UCSD-AML1 (cell line): Measurements from ENCODE around the gene TMA7B.
A peak's percentile ranks its signal among the peaks of the same experiment; 100 is the strongest.
"Not testable (repeated sequence)": the region's sequence is repeated elsewhere in the genome, so short reads cannot be mapped to it uniquely, and the experiment has no call there.

Experiments used
- DNase-seq: peaks from one replicate; lab custom pipeline; 2025; ENCODE audit not compliant: unreplicated experiment; lab: John Stamatoyannopoulos, UW

Gene TMA7B

DNA sequence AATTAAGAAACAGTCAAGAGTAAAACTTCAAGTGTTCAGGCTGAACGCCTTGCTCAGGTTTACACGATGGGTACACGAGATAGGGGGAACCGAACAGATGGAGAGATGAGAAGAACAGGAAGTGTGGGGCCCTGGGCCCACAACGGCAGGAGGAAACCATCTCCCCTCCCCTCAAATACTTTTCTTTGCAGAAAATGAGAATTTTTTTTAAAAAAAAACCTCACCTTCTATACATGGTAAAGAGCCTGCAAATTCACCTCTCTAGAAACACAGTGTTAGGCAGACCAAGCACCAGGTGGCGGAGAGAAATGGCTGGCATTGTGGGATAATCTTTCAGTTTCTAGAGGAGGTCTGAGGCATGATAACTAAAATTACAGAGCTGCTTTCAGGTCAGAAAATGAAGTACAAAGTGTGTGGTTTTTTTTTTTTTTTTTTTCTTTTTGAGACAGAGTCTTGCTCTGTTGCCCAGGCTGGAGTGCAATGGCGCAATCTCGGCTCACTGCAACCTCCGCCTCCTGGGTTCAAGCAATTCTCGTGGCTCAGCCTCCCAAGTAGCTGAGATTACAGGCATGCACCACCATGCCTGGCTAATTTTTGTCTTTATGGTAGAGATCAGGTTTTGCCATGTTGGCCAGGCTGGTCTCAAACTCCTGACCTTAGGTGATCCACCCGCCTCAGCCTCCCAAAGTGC lies 8.4 kb upstream of the TMA7B start:
- DNase-seq, result not testable (repeated sequence)

DNA sequence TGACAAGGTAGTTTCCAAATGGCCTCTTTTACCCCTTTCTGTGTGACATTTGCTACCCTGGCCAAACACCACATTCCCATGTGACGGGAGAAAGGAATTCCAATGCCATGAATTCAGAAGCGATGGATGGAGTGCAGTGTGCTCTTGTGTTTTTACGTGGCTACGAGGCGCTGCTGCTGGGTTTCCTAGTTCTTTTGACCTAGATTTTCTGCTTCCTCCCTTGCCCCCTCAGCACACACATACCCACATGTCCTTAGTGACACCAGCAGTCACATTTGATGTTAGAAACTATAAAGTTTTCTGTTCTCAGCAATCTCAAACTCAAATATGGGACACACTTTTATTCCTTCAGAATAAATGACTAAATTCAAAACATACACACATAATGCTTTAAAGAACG lies 7.8 kb upstream of the TMA7B start:
- no peak for DNase-seq

DNA sequence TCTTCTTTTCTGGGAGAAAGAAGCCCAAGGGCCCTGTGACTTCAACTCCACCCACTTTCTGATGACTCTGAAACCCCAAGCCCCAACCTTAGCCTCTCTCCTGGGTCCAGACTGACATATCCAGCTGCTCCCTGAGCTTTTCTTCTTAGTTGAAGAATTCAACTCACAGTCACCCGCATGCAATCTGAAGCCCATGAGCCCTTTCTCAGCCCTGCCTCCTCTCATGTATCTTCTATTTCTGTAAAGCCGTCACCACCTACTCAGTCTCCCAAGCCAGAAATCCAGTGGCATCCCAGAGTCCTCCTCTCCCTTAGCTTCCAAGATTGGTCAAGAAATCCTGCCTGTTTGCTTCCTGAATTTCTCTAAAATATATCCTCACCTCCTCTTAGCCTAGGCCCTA lies 7.1 kb upstream of the TMA7B start:
- DNase-seq, result no peak

DNA sequence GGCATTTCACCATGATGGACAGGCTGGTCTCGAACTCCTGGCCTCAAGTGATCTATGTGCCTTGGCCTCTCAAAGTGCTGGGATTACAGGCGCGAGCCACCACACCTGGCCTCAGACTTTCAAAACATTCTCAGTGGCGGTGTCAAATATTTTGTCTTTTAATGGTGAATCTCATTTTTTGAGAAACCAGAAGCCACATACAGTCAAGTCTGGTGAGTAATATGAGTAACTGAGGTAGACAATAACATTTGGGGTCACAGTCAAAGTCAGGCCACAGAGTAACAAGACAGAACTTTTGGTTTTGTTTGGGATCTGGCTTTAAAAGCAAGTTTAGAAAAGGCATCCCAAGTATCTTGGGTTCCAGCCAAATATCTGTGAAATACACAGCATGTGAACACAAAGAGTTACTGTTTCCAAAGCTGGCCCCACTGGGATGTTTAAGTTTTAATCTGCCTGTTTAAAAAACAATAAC lies 5.6 kb upstream of the TMA7B start:
- DNase-seq, result no peak

DNA sequence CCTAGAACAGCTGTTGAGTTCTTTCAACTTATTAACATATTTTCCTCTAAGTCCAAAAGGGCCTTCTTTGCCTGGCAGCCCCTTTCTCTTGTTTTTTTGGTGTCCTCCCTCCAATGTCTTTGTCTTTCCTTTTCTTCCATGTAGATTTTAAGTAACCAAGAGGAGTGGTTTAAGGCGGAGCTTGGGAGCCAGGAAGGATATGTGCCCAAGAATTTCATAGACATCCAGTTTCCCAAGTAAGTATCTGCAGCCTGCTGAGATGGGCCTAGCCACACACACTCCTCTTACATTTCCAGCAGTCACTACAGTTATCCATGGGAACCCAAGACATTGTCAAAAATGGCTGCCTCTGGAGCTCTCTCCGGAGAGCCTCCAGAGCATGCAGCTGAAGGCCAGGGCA lies 4.5 kb upstream of the TMA7B start:
- no peak for DNase-seq

DNA sequence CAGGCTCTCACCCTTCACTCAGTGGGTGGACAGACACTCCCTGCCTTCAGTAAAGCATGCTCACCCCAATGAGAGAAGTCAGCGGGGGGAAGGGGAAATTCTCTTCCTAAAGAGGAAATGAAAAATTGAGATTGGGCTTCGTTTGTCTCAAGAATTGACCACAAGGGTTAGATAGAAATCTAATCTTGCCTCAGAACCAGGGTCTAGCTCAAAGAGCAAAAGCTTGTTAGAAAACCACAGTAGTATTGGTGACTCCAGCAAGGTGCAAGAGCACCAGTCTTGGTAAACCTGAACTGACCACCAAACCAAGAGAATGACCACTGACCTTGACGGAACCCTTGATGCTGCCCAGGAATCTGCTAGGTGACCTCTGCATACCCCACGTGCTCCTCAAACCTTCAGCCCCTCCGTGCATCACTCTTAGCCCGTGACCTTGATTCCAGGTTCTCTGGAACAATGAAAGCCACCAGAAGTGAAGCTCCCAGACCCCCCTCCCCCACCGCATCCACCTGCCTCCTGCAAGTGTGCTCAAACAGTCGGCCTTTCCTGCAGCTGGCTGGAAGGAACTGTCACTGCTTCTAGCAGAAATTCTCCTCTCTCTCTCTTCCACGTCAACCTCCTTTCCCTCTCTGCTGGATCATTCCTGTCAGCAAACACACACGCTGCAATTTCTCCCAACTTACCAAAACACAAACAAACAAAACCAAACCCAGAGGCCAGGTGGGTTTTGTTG lies 3.1 kb upstream of the TMA7B start:
- no peak for DNase-seq

DNA sequence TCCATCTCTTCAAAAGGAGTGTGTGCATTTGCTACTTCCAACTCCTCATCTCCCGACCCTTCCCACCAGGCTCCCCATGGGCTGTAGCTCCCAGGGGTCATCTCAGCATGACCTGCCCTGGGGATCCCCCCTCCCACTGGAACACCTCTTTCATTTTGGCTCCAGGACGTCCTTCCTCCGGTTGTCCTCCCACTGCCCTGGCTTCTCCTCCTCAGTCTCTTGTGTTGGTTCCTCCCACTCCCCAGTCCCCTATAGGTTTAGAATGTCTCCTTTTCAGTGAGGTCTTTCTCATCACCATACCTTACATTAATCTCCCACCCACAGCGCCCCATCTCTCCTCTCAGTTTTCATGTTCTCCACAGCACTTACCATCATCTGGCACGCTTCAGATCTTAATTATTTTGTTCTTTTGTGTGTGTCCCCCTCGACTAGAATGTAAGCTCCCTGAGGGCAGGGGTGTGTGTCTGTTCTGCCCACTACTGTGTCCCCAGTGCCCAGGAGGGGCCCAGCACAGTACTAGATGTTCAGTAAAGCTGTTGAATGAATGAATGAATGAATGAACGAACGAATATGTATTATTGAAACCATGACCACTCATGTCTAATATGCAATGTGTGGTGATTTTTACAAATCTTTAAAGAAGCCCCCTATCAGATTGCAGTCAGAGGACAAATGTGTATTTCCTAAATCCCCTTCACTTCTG lies 2.0 kb upstream of the TMA7B start:
- no peak for DNase-seq

DNA sequence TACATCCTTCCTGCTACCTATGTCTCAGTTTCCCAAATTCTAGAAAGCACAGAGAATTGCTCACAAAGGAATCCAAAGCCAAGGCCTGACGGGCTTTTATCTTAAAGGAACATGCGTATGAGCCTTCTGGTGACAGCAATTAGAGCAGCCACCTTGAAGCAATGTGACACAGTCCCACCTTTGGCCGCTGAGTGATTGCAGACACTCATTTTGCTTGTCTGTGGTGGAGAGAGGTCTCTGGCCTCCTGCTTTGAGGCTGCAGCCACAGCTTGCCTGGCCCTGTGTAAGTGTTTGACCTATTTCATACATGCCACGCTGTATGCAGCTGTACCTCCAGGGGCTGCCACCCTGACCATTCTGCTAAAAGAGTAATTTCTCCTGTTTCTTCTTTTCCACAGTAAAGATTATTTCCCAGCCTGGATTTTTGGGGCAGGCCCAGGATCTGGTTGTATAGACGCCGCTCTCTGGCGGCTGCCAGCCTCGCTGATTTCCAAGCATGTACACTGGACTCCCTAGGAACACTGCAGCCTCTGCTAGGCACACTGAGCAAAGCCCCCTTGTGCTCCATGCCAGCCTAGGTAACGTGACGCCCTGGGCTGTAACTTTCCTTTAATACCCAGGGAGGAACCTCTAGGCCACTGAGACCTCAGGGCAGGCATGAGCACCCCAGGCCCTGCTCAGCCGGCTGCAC lies 1.1 kb upstream of the TMA7B start:
- no peak for DNase-seq

DNA sequence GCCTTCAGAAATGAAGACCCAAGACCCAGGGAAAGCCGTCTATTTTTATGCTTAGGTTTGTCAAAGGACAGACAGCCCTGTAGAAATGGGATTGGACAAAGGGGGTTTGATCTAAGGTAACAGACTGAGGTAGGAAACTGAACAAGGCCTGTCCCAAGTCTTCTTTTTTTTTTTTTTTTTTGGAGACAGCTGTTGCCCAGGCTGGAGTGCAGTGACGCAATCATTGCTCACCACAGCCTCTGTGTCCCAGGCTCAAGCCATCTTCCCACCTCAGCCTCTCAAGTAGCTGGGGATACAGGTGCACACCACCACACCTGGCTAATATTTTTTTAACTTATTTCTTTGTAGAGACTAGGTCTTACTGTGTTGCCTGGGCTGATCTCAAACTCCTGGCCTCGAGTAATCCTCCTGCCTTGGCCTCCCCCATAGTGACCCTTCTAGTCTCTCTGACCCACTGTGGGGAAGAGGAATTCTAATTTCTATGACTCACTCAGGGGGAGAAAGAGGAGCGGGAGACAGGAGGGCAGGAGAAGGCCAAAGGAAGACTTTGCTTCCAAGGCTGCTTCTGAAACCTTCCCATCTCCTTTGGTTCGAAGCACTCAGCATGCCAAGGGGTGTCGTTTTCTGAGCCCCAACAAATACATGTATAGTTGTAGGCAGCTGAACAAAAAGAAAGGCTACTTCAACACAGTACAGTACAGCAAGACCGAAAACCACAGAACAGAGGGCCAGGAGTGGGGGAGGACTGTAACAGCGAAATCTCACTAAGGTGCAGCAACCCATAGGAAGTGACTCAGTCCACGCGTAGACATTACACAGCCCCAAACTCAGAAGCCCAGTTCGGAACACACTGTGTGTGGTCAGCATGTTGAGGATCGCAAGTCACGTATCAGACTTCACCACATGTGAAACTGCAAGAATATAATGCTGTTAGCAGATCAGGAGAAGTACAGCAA lies 872 bp downstream of the TMA7B start:
- DNase-seq, result peak; percentile 70

DNA sequence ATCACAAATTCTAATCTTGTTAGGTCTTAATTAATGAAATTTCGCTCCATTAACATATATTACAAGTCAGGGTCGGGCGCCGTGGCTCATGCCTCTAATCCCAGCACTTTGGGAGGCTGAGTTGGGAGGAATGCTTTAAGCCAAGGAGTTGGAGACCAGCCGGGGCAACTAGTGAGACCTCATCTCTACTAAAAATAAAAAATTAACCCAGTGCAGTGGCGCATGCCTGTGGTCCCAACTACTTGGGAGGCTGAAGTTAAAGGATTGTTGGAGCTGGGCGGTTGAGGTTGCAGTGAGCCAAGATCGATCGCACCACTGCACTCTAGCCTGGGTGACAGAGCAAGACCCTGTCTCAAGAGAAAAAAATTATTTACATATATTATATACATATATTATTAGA lies 1.9 kb downstream of the TMA7B start:
- no peak for DNase-seq

DNA sequence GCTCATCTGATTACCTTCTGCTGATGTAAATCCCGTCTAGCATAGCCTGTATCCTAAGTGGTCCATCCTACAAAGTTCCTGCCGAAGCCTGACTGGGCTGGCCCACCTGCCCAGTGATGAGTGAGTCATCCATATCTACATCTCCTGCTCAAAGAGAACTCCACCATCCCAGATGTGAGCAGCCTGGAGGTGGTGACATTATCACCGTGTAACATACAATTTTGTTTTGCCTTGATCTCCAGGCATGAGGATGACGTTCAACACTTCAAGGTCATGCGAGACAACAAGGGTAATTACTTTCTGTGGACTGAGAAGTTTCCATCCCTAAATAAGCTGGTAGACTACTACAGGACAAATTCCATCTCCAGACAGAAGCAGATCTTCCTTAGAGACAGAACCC lies 5.6 kb downstream of the TMA7B start:
- no peak for DNase-seq

DNA sequence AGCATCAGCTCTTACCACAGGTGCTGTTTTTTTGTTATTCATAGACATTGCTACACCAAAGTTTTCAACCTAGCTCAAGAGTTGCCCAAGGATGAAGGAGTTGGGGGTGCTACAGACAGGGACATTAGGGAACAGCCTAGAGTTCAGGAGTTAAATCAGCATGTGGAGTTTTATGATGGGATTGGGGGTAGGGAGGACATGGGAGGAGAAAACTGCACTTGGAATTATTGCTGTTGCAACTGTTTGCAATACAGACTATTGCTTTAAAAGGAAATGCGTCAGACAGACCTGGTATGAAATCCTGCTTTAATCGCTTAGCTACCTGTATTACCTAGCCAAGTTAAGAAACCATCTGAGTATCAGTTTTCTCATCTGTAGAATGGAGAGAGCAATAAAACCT lies 6.3 kb downstream of the TMA7B start:
- DNase-seq, result no peak

DNA sequence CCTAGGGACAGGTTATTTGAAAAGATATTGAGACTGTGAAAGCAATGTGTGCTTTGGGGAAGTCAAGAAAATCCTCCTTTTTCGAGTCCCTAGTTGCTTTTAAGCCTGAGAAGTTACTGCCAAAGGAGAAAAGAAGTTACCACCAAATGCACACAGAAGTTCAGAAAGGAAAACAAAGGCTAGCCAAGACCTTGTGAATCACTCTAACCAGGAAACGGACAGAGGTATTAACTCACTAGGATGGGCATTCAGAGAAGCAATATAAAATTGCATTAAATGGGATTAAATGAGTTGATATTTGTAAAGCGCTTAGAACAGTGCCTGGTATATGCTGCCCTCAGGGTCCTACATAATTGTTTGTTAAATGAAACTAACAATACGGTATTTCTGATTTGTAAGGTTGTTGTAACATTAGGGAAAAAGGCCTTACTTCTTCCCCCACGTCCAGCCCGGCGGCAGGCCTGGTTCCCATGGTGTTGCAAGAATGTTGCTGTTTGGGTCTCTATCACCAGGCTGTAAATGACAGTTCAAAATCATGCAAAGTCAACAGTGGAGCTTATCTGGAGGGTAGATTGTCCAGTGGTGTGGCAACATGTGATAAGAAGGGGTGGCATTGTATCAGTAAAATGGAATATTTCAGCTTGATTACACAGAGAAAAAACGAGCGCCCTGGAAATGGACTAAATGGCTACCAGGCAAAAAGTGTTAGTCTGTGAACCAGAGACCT lies 7.1 kb downstream of the TMA7B start:
- DNase-seq, result no peak

DNA sequence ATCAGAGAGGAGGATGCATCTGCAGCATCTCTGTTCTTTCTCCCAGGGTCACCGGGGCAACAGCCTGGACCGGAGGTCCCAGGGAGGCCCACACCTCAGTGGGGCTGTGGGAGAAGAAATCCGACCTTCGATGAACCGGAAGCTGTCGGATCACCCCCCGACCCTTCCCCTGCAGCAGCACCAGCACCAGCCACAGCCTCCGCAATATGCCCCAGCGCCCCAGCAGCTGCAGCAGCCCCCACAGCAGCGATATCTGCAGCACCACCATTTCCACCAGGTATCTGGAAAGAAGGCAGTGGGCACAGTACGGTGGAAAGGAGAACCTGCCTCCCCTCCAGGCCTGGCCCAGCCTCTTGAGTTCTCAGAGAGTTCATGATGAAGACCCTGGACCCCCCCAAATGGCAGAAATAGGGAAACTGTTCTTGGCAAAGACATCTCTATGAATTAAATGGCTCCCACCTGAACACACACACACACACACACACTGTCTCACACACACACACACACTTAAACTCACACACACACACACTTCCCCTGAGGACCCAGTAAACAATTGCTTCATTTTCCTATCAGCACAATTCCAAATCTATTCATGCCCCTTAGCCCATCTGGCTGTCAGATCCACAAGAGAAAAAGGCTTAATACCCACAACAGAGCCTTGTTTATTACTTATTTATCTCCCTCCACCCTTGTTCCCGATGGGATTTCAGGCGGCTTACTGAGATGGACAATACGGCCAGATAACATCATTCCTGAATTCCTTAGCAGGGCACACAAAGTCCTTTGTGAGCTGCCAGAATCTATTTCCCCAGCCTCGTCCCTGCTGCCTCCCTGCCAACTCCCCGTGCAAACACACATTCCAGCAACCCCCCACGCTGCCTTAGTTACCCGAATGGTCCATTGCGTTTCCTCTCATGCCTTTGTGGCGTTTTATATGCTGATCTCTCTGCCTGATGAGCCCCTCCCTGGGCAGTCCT lies 8.1 kb downstream of the TMA7B start:
- no peak for DNase-seq

DNA sequence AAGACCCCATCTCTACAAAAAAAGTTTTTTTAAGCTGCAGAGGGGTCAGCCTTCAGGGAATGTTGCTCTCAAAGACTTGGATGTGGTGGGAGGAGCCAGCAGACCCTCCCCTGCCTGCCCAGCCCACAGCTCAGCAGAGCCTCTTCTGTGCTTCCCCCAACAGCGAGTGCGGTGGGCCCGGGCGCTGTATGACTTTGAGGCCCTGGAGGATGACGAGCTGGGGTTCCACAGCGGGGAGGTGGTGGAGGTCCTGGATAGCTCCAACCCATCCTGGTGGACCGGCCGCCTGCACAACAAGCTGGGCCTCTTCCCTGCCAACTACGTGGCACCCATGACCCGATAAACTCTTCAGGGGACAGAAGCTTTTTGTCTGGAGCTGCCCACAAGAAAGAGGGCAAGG lies 10.5 kb downstream of the TMA7B start:
- no peak for DNase-seq

DNA sequence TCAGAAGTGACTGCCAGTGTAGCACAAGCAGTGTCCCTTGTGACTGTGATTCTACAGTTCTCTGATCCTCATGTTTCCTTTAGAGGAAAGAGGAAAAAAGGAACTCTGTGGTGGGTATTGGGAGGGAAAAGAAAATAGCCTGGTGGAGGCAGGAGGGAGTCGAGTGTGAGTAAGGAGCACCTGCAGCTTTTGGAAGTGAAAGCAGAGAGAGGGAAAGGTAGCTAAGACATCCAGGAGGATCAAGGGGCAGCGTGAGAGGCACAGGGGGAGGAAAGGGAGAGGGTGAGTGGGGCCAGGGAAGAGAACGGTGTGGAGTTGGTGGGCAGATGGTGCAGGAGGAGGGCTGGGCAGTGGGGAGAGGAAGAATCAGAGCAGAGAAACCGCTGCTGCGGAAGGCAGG lies 12.4 kb downstream of the TMA7B start:
- no peak for DNase-seq

DNA sequence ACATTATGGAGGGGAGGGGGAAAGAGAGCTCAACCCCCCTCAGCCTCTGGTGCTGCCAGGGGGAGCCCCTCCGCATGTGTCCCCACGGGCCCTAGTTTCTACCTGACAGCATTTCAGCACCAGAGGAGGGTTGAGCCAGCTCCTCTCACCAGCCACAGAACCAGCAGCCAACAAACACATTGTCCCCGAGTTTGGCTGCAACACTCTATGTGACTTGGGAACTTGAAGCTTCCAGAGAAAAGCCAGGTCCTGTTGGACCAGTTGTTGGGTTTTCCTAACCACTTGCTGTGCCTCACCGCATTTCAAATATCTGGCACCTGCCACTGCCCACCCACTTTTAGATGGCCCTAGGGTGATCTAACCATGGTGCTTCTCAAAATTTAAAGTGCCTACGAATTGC lies 13.5 kb downstream of the TMA7B start:
- DNase-seq, result no peak

DNA sequence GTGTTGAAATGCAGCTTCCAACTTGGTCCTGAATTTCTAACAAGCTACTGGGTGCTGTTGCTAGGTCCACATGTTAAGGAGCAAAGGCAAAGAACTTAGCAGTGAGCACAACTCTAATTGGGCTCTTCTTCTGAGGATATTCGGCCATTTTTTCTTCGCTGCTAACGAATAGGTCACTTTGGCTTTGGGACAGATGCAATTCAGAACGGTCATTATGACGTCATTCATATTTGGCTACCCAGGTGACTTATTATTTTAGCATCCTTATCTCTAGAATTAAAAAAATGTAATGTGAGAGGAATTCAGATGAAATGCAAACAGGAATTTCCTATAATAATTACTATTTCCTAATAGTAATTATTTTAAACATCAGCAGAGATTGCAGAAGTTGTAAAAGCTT lies 13.9 kb downstream of the TMA7B start:
- no peak for DNase-seq

DNA sequence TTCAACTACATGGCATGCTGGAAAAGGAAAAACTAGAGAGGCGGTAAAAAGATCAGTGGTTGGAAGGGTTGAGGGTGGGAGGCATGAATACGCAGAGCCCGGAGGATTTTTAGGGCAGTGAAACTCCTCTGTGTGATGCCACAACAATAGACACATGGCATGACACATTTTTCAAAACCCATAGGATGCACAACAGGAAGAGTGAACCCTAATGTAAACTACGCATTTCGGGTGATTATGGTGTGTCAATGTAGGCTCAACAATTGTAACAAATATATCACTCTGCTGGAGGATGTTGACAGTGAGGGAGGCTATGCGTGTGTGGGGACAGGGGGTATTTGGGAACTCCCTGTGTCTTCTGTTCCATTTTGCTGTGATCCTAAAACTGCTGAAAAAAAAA lies 18.9 kb downstream of the TMA7B start:
- no peak for DNase-seq
